SW 1271 (cell line): ENCODE measurements around the gene POC1A.
"Not testable (repeated sequence)": the region's sequence is repeated elsewhere in the genome, so short reads cannot be mapped to it uniquely, and the experiment has no call there.

Source experiments
- DNase-seq, 2 experiments: peaks; one replicate each; lab custom pipeline; 2025; lab: John Stamatoyannopoulos, UW

POC1A gene

DNA sequence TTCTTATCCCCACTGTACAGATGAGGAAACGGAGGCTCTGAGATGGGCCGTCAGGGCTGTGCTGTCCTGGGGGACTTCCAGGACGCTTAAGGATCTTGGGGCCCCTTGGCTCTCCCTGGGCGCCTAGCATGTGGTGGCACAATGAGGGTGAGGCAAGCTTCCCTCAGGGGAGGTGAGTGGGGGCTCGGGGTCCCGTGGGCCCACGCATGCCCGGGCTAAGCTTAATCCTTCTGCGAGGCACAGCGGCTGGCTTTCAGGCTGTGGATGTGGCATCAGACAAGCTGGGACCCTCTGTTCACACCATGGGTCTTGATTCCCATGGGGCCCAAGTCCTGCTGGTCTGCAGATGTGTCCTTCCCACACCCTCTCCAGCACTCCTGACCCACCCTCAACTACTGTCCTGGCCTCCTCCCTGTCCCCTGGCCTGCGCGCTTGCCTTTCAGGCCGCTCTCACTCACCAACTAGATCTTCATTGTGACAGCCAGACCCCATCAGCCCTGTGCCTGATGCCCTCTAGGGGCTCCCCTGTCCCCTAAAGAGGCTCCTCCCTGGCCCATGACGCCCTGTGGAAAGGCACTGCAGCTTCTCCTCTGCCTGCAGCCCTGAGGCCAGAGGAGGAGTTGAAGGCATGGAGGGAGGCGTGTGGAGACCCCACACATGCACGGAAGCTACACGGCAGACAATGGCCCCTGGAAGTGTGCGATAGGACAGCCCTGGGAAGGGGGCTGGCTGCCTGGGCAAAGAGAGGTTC, 109.2 kb downstream of the POC1A start:
- DNase-seq = no peak

DNA sequence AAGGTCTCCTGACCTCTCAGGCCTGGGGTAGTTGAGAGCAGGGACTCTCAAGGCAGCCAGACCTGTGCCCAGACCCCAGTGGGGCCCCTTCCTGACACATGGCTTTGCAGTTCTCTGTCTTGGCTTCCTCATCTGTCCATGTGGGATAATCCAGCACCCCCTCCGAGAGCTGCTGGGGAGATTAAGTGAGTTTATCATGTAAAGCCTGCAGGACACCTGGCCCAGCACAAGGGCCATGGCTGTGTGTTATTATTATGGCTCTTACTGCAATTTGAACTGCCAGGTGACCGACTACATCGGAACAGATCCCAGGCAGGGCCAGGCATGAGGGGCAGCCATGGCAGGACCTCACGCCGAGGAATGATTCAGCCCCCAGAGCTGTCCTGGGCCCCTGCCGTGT, 110.5 kb downstream of the POC1A start:
- DNase-seq = no peak

DNA sequence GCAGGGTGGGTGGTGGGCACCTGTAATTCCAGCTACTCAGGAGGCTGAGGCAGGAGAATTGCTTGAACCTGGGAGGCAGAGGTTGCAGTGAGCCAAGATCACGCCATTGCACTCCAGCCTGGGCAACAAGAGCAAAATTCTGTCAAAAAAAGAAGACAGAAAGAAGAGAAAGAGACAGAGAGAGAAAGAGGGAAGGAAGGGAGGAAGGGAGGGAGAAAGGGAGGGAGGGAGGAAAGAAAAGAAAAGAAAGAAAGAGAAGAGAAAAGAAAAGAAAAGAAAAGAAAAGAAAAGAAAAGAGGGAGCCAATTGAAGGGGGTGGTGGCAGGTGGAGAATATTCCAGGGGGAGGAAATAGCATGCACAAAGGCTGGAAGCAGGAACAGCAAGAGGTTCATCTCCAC, 111.2 kb downstream of the POC1A start:
- DNase-seq = not testable (repeated sequence)

DNA sequence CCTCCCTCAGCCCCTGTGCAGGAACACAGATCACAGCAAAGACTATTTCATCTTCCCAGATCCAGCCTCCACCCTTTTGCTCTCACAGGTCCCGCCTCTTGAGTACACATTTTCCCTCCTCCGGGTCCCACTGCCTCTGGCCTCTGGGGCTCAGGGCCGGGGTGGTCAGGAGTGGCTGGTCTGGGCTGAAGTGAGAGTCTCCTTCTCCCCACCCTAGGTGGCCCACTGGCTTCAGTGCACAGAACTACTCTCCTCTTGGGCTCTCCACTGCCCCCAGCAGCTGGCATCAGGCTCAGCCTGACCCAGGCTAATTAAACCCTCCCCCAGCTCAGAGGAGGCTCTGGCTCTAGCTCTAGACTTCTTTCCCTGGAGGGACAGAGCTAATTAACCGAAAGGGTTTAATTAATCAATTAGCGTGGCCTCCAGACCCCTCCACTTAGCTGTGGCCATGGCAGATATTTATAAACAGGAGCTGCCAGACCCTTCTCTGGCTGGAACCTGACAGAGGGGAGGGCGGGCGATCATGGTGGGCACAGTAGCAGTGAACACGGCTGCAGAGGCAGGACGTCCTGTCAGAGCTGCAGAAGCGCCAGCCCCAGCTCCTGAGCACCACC, 113.0 kb downstream of the POC1A start:
- no peak for DNase-seq

DNA sequence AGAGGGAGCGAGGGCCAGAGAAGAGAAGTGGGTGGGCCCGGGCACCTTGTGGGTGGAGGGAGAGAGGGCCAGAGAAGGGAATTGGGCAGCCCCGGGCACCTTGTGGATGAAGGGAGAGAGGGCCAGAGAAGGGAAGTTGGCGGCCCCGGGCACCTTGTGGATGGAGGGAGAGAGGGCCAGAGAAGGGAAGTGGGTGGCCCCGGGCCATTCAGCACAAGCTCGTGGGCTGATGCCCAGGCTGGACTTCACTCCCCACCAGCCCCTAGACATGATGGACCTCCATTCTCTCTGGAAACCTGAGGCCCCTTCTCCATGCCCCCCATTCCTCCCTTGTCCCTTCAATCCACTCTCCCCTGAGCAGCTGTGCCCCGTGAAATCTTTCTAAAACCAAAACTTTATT, 113.6 kb downstream of the POC1A start:
- no peak for DNase-seq

DNA sequence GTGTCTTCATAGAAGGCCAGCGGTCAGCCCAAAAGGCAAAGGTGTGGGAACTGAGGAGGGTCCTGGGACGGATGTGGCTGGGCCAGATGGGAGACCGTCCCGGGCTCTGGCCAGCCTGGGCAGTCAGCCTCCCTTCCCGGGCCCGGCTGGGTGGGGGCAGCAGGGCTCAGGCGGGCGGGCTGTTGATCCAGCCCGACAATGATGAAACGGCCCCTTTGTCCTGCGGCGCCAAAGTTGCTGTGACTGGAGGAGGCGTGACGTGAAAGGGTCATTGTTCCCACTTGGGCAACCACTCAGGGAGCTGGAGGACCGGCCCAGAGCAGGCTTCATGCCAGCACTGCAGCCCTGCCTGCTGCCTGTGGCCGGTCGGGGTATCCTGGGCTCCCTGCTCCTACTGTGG, 114.4 kb downstream of the POC1A start:
- no peak for DNase-seq

DNA sequence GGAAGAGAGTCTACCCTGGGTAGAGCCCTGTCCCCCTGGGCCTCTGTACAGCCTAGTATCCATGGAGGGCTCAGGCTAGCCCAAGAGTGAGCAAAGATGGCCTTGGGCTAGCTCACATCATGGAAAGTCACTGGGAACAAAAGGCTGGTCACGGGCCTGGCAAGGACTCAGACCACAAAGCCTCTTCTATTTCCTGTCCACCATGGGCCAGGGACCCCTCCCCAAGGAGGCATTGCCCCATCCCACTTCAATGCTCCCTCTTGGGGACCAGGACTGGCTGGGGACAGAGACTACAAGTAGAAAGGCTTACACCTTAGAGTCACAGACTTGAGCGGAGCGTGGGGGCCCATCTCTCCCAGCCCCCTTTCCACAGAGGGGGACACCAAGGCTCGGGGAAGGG, 114.8 kb downstream of the POC1A start:
- DNase-seq = no peak

DNA sequence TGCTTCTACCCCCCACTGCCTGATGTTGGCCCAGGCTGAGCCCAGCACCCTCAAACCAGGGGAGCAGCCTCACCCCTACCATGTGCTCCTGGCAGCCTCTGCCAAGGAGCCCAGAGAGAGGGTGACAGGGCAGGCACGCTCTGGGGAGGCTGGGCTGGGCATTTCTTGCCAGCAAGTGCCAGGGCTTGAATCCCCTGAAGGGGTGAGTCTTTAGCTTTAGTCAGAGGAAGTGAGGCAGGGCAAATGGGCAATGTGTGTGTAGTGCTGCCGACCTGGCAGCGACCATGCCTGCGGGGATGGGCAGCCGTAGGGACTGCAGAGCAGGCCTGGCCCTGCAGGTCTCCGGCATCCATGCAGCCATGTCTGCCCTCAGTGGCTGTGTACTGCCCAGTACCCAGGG, 116.0 kb downstream of the POC1A start:
- DNase-seq = no peak

DNA sequence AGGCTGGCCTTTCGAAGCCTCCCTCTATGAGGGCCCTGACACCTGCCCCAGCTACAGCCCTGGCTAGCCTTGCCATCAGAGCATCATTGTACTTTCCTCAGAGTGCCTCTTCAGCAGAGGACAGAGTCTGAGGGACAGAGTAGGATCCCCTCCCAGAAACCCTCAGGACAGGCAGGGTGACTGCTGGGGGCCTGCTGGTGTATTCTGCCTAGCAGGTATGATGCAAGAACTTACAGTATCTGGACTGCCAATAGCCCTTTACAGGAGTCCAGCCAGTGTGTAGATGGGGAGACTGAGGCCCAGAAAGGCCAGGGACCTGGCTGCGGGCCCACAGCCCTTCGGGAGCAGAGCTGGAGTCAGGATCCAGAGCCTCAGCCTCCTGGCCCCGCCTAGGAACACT, 116.9 kb downstream of the POC1A start:
- no peak for DNase-seq

DNA sequence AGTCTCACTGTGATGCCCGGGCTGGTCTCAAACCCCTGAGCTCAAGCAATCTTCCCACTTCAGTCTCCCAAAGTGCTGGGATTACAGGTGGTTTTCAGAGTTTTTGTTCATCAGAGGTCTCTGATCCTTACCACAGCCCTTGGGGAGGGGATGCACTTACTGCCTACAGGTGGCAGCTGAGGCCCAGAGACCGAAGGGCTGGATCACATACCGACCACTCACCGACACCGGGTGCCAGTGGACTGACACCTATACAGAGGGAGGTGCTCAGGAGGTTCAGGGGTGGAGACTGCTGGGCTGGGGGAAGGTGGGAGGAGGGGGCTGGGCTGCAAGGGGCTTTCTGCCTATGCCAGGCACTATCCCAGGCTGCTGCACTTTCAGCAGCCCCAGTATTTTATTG, 117.4 kb downstream of the POC1A start:
- no peak for DNase-seq

DNA sequence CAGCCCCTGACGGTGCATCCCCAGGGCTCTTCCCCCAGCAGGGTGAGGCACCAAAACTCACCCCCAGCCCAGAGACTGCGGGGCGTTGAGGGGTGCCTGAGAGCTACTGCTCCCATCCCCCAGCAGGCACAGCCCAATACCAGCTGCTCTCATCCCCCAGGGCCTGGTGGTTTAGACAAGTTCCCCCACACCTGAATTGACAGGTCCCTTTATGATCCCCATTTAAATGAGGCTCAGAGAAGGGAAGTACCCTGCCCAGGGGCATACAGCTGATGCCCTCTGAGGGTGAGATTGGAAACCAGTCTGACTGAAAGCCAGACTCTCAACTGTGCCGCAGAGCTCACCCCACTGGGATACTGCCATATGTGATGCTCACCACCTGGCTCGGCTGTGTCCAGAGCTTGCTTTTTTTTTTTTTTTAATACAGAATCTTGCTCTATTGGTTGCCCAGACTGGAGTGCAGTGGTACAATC, 118.0 kb downstream of the POC1A start:
- DNase-seq = no peak

DNA sequence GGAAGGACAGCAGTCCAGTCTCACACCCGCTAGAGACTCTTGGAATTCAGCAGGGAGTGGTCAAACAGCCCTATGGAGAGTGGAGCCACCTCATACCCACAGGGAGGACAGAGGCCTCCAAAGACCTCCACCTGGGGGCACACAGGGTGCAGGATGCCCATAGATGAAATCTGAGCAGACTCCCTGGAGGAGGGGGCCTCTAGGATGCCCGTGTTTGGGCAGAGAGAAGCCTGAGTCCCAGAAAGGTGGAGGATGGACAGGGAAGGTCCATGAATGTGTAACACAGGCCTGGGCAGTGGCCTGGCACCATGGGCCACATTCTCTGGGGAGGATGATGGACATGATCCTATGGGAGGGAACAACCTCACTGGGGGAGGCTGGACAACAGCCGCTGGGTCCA, 119.6 kb downstream of the POC1A start:
- no peak for DNase-seq

DNA sequence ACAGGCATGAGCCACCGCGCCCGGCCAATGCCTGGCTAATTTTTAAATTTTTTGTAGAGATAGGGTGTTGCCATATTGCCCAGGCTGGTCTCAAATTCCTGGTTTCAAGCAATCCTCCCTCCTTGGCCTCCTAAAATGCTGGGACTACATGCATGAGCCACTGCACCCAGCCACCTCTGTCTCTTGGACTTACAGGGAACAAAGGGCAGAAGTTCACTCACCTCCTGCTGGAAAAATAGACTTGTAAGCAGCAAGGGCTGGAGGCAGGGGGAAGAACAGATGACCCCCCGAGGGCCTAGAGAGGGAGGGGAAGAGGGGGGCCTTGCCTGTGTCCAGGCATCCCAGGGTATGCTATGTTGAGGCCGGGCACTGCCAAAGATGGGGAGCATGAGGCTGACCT, 120.0 kb downstream of the POC1A start:
- no peak for DNase-seq

DNA sequence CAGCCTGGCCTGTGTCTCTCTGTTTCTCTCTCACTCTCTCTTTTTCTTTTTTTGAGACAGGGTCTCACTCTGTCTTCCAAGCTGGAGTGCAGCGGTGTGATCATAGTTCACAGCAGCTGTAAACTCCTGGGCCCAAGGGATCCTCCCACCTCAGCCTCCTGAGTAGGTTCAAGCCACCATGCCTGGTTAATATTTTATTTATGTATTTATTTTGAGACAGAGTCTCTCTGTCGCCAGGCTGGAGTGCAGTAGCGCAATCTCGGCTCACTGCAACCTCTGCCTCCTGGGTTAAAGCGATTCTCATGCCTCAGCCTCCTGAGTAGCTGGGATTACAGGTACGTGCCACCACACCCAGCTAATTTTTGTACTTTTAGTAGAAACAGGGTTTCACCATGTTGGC, 120.5 kb downstream of the POC1A start:
- not testable (repeated sequence) for DNase-seq

DNA sequence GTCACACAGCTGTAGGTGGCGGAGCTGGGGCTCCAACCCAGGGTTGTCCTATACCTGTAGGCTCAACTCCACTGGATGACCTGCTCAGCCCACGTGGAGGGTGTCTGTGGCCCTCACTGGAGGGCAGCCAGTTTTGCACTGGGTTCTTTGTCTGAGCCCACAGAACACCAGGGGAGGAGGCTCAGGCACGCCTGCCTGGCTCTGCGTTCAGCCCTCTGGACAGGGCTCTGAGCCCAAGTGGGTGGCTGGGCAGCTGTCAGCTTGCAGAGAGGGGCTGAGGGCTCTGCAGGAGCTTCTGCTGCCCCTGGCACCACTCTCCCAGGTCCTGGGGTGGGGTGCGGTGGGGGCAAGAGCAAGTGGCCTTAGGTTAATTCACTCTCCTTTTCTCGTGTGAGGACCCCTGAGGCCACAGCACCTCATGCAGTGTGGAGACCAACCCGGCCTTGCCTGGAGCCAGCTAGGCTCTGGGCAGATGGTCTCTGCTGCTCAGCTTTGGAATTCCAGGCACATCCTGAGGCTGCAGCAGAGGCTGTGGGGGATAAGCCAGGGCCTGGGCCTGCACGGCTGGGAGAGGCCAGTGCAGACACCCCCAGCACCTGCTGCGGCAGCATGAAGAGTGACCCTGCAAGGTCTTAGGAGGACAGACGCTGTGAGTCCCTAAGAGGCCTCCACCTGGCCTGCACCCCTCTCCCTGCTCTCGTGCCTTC, 121.4 kb downstream of the POC1A start:
- no peak for DNase-seq

DNA sequence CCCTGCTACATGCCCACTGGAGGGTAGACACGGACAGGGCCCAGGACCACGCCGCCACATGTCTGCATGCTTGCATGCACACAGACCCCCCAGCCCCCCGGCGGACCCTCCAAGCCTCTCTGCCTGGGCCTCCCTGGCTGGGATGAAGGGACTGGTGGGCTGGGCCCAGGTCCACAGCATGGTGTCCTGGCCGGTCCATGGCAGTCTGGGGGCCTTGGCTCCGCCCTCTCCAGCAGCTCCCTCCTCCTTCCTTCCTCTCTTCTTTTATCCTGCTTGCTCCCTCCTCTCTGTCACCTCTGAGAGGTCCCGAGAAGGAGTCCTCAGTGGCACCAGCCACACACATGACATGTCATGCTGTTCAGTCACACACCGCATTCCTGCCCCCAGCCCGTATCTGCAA, 122.3 kb downstream of the POC1A start:
- no peak for DNase-seq

DNA sequence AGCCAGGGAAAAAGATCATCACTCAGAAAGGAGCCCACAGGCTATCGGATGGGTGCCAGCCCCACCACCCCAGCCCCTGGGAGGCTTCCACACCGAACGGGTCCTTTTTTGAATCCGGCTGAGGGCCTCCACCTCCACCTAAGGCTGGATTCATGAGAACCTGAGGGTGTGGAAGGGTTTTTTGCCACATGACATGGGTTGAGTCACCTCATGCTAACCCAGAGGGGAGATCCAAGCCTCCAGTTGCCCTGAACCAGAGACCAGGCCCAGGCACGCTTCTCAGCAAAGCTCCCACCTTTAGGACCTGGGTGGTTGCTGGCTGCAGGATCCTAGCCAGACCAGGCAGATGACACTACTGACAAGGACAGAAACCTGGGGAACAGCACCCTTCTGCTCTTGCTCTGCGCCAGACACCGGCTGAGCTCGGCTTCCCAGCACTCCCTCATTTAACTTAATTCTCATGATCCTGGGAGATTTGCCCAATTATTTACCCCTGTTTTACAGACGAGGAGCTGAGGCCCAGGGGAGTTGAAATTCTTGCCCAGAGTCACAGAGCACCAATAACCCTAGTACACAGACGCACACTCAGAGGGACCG, 123.4 kb downstream of the POC1A start:
- no peak for DNase-seq

DNA sequence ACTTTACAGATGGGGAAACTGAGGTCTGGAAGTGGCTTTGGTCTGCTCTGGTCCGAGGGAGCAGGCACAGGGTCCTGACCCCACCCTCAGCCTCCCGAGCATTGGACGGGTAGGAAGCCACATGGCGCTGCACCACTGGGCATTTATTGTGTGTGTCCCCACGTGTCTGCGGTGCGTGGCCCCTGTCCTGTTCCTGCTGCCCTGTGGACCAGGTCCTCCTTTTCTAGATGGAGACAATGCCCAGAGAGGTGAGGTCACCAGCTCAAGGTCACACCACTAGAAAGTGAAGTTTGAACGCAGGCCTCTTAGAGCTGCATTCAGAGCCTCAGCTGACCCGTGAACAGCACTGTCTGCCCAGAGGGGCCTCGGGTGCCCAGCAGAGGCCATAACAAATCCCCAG, 124.7 kb downstream of the POC1A start:
- DNase-seq = no peak

DNA sequence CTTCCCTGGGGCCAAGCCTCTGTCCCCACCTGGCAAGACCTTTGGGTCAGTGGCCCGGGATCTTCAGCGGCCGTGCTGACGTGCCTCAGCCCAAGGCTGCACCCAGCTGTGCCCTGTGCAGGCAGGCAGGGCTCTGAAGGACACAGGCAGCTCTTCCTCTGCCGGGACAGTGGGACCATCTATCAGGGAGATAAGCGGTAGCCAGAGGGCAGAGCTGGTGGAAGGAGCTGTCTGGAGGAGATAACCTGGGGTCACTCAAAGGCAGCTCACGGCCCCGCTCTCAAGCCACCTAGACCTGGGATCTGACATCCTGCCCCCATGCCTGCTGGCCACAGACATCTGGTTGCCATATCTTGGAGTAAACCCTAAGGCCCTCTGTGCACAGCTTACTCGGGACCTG, 125.2 kb downstream of the POC1A start:
- no peak for DNase-seq

DNA sequence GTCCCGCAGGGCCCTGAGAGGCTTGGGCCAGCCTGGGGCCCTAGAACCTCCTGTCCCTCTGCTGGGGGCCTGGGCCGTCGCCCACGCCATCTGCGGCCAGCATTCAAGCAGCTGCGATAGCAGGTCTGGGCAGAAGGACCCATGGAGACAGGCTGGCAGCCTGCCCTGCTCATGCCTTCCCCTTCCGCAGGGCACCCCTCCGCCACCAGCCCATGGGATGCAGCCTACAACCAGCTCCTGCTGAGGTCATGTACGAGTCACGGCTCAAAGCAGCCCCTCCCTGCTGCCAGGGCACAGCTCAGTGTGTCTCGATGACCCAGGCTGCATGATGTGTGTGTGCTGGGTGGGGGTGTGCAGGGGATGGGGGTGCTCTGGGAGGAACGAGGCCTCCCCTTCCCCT, 125.7 kb downstream of the POC1A start:
- DNase-seq = no peak

DNA sequence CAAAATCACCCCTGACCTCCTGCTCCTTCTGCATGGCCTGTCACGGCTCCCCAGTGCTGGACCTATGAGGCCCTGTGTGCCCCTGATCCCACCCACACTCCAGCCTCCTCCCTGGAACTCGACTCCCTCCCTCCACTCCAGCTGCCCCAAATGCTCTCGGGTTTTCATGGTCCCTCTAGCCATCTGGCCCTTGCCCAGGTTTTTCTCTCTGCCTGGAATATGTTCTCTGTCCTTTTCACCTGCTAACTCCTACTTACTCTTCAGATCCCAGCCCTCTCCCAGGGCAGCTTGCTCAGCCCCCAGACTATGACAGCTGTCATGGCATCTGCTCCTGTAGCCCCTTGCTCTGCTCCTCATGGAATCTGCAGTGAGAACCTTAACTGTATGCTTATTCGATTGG, 128.2 kb downstream of the POC1A start:
- DNase-seq = no peak

DNA sequence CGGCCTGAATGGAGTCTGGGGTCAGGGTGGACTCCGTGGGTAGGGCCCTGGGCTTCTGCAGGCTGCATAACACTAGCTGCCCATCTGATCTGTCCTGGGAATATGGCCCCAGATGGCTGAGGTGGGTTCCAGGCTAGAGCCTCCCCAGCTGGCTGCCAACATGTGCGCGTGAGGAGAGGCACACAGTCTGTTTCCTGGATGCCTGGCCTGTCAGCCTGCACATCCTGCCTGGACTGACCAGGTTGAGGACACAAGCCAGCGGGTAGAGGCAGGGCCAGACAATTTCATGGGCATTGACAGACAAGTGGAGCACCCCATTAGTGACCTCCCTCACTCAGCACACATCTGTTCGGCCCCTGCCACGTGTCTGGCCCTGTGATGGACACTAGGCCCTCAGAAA, 128.8 kb downstream of the POC1A start:
- no peak for DNase-seq
